Neural cell (in vitro differentiated cells): ENCODE results near the gene FCN2. TPM values are rescaled to one million over a fixed set of nuclear protein-coding genes. Genes with fewer than 3 reads are reported as not detected.

Experiments
- H2AFZ ChIP-seq: fragments of 200-600, 300-800 bp; sonication (generic), shearing (Covaris generic); 2 replicates; pipeline ENCODE4 v1.6.0; 2014; ENCODE audit warnings: low read depth, mild to moderate bottlenecking, antibody characterized with exemption, low read length, moderate library complexity
- H3F3A ChIP-seq: fragments of 200-600 bp; shearing (Covaris generic); 2 replicates; pipeline ENCODE4 v1.6.1; 2016; ENCODE audit warnings: mild to moderate bottlenecking, moderate library complexity, mixed read lengths, antibody characterized with exemption, low read length; ENCODE audit not compliant: insufficient read depth, poor library complexity, severe bottlenecking
- H3K27ac ChIP-seq: fragments of 200-600, 300-800 bp; sonication (generic), shearing (Covaris generic); 2 replicates; pipeline ENCODE4 v1.5.1; 2014; ENCODE audit warnings: mild to moderate bottlenecking, low read length, moderate library complexity
- H3K27me3 ChIP-seq: fragments of 300-800, 200-600 bp; sonication (generic), shearing (Covaris generic); 2 replicates; pipeline ENCODE4 v1.6.0; 2014; ENCODE audit warnings: mild to moderate bottlenecking, low read depth, low read length, moderate library complexity; ENCODE audit not compliant: insufficient read depth
- H3K36me3 ChIP-seq: fragments of 300-800, 200-600 bp; sonication (generic), shearing (Covaris generic); 2 replicates; pipeline ENCODE4 v1.5.1; 2014; ENCODE audit warnings: mild to moderate bottlenecking, antibody characterized with exemption, low read length, moderate library complexity; ENCODE audit not compliant: insufficient read depth
- H3K4me2 ChIP-seq: fragments of 300-800, 200-600 bp; sonication (generic), shearing (Covaris generic); 2 replicates; pipeline ENCODE4 v1.6.0; 2014; ENCODE audit warnings: mild to moderate bottlenecking, low read length
- H3K4me3 ChIP-seq: fragments of 300-800, 200-600 bp; sonication (generic), shearing (Covaris generic); 2 replicates; pipeline ENCODE4 v1.5.1; 2014; ENCODE audit warnings: mild to moderate bottlenecking, low read length, moderate library complexity
- H3K79me2 ChIP-seq: fragments of 200-600 bp; shearing (Covaris generic); replicated peaks from 2 replicates; pipeline ENCODE4 v1.6.0; 2014; ENCODE audit warnings: mild to moderate bottlenecking, low read length, moderate library complexity; ENCODE audit not compliant: insufficient read depth
- H3K9ac ChIP-seq: fragments of 300-800, 200-600 bp; sonication (generic), shearing (Covaris generic); 2 replicates; pipeline ENCODE4 v1.6.1; 2016; ENCODE audit warnings: mild to moderate bottlenecking, low read length, mixed read lengths
- H3K9me2 ChIP-seq: fragments of 200-600 bp; shearing (Covaris generic); 2 replicates; pipeline ENCODE4 v1.6.1; 2016; ENCODE audit warnings: mild to moderate bottlenecking, low read length, mixed read lengths; ENCODE audit not compliant: insufficient read depth
- H3K9me3 ChIP-seq: fragments of 200-600, 300-800 bp; sonication (generic), shearing (Covaris generic); 2 replicates; pipeline ENCODE4 v1.6.1; 2016; ENCODE audit warnings: mild to moderate bottlenecking, mixed run types, low read length, moderate library complexity, mixed read lengths
- H4K20me1 ChIP-seq: fragments of 200-600 bp; shearing (Covaris generic); 2 replicates; pipeline ENCODE4 v1.6.1; 2016; ENCODE audit warnings: mild to moderate bottlenecking, mixed run types; ENCODE audit not compliant: insufficient read depth
- EP300 ChIP-seq: fragments of 450-650 bp; conservative IDR thresholded peaks from 2 replicates; pipeline ENCODE4 v1.6.1; 2014; ENCODE audit warnings: antibody characterized with exemption, mild to moderate bottlenecking, moderate library complexity; ENCODE audit not compliant: poor library complexity, severe bottlenecking
- EZH2 ChIP-seq: fragments of 200-600, 300-800 bp; shearing (Covaris generic), sonication (generic); IDR thresholded peaks from 2 replicates; pipeline ENCODE4 v1.6.1; 2014; ENCODE audit warnings: antibody characterized with exemption, low read length, borderline replicate concordance, mild to moderate bottlenecking; ENCODE audit not compliant: insufficient read depth, poor library complexity, severe bottlenecking
- MXI1 ChIP-seq: fragments of 450-650 bp; conservative IDR thresholded peaks from 2 replicates; pipeline ENCODE4 v1.6.1; 2014; ENCODE audit warnings: antibody characterized with exemption, mild to moderate bottlenecking; ENCODE audit not compliant: poor library complexity, severe bottlenecking
- POLR2AphosphoS5 ChIP-seq: IDR thresholded peaks from 2 replicates; pipeline ENCODE4 v1.6.1; 2012
- RAD21 ChIP-seq: fragments of 450-650 bp; conservative IDR thresholded peaks from 2 replicates; pipeline ENCODE4 v1.6.1; 2014; ENCODE audit warnings: antibody characterized with exemption, mild to moderate bottlenecking, moderate library complexity
- SMC3 ChIP-seq: fragments of 450-650 bp; conservative IDR thresholded peaks from 2 replicates; pipeline ENCODE4 v1.6.1; 2014; ENCODE audit warnings: antibody characterized with exemption, mild to moderate bottlenecking, moderate library complexity; ENCODE audit not compliant: poor library complexity
- TAF1 ChIP-seq: IDR thresholded peaks from 2 replicates; pipeline ENCODE4 v1.6.1; 2012; ENCODE audit warnings: low read depth
- polyA plus RNA-seq: library from polyadenylated mRNA; depleted of rRNA; stranded (reverse); fragments of >200 nt; gene quantifications from 2 replicates; pipeline ENCODE4 v1.2.3, GENCODE V29; 2014
- TF ChIP-seq, protein P1 (sequence below): fragments of 450-650 bp; IDR thresholded peaks from 2 replicates; pipeline ENCODE4 v1.5.1; 2014; ENCODE audit warnings: antibody characterized with exemption, mild to moderate bottlenecking, moderate library complexity; ENCODE audit not compliant: poor library complexity, severe bottlenecking
- TF ChIP-seq, protein P2 (sequence below): IDR thresholded peaks from 2 replicates; pipeline ENCODE4 v1.6.1; 2012; ENCODE audit warnings: borderline replicate concordance

Gene FCN2
- polyA plus RNA-seq, 1 donor from 2014 or later, result not detected

DNA sequence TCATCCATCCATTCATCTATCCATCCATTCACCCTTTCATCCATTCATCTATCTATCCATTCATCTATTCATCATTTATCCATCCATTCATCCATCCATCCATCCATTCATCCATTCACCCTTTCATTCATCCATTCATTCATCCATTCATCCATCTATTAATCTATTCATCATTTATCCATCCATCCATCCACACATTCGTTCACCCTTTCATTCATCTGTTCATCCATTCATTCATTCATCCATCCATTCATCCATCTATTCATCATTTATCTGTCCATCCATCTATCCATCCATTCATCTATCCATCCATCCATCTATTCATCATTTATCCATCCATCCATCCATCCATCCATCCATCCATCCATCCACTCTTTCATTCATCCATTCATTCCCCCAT is 33.9 kb upstream of the FCN2 start:
- no peaks in the 10 kb centered on the region for H4K20me1 ChIP-seq
- no peak overlapping the region for H3K27ac ChIP-seq
- H3K9me2 ChIP-seq, result no peaks in the 10 kb centered on the region
- H3F3A ChIP-seq, result no peaks in the 10 kb centered on the region
- no peak overlapping the region for H3K9ac ChIP-seq
- no peak overlapping the region for H3K4me3 ChIP-seq
- no peaks in the 10 kb centered on the region for H3K27me3 ChIP-seq
- H3K36me3 ChIP-seq, result no peaks in the 10 kb centered on the region
- H2AFZ ChIP-seq, result no peak overlapping the region
- no peaks in the 10 kb centered on the region for H3K9me3 ChIP-seq
- no peak overlapping the region for H3K4me2 ChIP-seq
- TF ChIP-seq EZH2, result no peak
- no peak for TF ChIP-seq TAF1
- no peak for TF ChIP-seq RAD21
- no peak for TF ChIP-seq SMC3
- no peak for TF ChIP-seq EP300
- TF ChIP-seq, protein P1, sequence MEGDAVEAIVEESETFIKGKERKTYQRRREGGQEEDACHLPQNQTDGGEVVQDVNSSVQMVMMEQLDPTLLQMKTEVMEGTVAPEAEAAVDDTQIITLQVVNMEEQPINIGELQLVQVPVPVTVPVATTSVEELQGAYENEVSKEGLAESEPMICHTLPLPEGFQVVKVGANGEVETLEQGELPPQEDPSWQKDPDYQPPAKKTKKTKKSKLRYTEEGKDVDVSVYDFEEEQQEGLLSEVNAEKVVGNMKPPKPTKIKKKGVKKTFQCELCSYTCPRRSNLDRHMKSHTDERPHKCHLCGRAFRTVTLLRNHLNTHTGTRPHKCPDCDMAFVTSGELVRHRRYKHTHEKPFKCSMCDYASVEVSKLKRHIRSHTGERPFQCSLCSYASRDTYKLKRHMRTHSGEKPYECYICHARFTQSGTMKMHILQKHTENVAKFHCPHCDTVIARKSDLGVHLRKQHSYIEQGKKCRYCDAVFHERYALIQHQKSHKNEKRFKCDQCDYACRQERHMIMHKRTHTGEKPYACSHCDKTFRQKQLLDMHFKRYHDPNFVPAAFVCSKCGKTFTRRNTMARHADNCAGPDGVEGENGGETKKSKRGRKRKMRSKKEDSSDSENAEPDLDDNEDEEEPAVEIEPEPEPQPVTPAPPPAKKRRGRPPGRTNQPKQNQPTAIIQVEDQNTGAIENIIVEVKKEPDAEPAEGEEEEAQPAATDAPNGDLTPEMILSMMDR, result no peak
- H3K79me2 ChIP-seq, result no peaks in the 10 kb centered on the region

DNA sequence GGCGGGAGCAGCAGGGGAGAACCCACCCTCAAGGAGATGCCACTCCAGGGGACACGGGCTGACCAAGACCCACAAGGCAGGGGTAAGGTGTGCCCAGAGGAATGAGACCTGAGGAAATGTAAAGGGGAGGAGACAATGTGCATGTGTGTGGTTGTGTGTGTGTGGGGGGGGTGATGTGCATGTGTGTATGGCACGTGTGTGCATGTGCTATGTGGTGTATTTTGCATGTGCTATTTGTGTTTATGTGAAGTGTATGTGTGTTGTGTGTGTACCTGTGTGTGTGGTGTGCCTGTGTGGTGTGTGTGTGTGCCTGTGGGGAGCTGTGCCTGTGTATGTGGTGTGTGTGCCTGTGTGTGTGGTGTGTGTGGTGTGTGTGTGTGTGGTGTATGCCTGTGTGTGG is 33.5 kb upstream of the FCN2 start:
- H3K36me3 ChIP-seq, result no peaks in the 10 kb centered on the region
- no peak for TF ChIP-seq POLR2AphosphoS5
- H3K4me3 ChIP-seq, result no peak overlapping the region
- no peaks in the 10 kb centered on the region for H3K9me2 ChIP-seq
- no peak overlapping the region for H2AFZ ChIP-seq
- no peaks in the 10 kb centered on the region for H3F3A ChIP-seq
- H4K20me1 ChIP-seq, result no peaks in the 10 kb centered on the region
- H3K27me3 ChIP-seq, result no peaks in the 10 kb centered on the region
- no peak overlapping the region for H3K27ac ChIP-seq
- no peaks in the 10 kb centered on the region for H3K79me2 ChIP-seq
- H3K4me2 ChIP-seq, result no peak overlapping the region
- H3K9me3 ChIP-seq, result no peaks in the 10 kb centered on the region
- H3K9ac ChIP-seq, result no peak overlapping the region

DNA sequence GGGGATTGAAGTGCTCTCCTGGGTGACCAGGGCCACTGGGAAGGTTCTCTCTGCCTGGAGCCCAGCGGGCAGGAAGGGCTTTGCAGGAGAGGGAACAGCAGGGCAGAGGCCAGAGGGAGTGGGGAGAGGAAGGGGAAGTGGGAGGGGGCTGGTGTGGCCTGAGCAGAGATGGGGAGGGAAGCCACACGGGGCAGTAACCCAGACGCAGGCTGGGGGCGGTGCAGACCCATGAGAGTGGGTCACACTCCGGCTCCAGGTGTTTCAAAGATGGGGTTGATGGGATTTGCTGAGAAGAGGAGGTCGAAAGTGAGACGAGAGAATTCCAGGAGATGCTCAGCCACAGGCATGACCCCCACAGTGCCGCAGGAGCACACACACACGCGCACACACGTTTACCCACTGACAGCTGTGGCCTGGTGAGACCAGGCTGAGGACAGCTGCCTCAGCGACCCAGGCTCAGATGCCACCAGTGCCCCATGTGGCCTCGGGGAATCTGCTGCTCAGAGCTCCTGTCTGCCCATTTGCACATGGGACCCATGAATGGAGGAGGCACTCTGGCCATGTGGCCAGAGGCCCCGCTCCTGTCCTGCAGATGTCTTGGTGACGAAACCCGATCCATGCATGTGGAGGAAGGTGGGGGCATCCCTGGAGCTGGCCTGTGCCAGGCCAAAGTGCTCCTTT is 32.7 kb upstream of the FCN2 start:
- Histone ChIP-seq H3K9ac (no peak overlapping the region), H3K27ac (no peak overlapping the region), H3K9me3 (no peaks in the 10 kb centered on the region), H3K27me3 (no peaks in the 10 kb centered on the region), H4K20me1 (no peaks in the 10 kb centered on the region), H3K4me3 (no peak overlapping the region), H3K9me2 (no peaks in the 10 kb centered on the region), H3F3A (no peaks in the 10 kb centered on the region), H3K4me2 (no peak overlapping the region), H2AFZ (no peak overlapping the region), H3K36me3 (no peaks in the 10 kb centered on the region), H3K79me2 (no peaks in the 10 kb centered on the region)
- TF ChIP-seq EZH2 (no peak), SMC3 (no peak), TAF1 (no peak), RAD21 (no peak), EP300 (no peak), POLR2AphosphoS5 (no peak), MXI1 (no peak)
- TF ChIP-seq, protein P2, sequence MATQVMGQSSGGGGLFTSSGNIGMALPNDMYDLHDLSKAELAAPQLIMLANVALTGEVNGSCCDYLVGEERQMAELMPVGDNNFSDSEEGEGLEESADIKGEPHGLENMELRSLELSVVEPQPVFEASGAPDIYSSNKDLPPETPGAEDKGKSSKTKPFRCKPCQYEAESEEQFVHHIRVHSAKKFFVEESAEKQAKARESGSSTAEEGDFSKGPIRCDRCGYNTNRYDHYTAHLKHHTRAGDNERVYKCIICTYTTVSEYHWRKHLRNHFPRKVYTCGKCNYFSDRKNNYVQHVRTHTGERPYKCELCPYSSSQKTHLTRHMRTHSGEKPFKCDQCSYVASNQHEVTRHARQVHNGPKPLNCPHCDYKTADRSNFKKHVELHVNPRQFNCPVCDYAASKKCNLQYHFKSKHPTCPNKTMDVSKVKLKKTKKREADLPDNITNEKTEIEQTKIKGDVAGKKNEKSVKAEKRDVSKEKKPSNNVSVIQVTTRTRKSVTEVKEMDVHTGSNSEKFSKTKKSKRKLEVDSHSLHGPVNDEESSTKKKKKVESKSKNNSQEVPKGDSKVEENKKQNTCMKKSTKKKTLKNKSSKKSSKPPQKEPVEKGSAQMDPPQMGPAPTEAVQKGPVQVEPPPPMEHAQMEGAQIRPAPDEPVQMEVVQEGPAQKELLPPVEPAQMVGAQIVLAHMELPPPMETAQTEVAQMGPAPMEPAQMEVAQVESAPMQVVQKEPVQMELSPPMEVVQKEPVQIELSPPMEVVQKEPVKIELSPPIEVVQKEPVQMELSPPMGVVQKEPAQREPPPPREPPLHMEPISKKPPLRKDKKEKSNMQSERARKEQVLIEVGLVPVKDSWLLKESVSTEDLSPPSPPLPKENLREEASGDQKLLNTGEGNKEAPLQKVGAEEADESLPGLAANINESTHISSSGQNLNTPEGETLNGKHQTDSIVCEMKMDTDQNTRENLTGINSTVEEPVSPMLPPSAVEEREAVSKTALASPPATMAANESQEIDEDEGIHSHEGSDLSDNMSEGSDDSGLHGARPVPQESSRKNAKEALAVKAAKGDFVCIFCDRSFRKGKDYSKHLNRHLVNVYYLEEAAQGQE, result no peak
- TF ChIP-seq, protein P1, result no peak
